Measurements from ENCODE around the gene ARMC2.
"Not testable (repeated sequence)": the region's sequence is repeated elsewhere in the genome, so short reads cannot be mapped to it uniquely, and the experiment has no call there.

The ARMC2 gene

GRCh38 chr6:108831104-108831503, 17.1 kb upstream of the ARMC2 start:
- in situ Hi-C loops (cut with MboI; ENCODE audit: low sequenced_read_pairs): no loop called here

DNA sequence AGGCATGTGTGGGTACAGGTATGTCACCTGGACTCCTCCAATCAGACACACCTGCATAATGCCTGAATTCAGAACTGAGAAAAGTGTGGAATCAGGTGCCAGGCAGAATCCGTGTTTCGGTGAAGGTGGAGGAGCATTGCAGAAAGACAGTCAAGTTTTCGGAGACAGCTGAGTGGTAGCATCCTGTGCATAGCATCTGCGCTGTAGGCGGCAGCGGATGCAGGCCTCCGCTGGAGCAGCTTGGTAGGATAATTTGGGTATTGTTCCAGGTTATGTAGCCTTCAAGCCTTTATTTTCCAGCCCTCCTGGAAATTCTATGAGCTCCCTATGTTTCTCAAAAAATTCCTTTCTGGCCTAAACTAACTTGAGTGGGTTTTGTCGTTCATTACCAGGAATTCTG, 15.5 kb upstream of the ARMC2 start:
- in situ Hi-C loops (cut with MboI; ENCODE audit: low sequenced_read_pairs): no loop called here

GRCh38 chr6:108835218-108835850, 12.9 kb upstream of the ARMC2 start:
- in situ Hi-C loops (cut with MboI; ENCODE audit: low sequenced_read_pairs): no loop called here

GRCh38 chr6:108836061-108836460, 12.2 kb upstream of the ARMC2 start:
- in situ Hi-C loops (cut with MboI; ENCODE audit: low sequenced_read_pairs): no loop called here

GRCh38 chr6:108837236-108837971, 10.8 kb upstream of the ARMC2 start:
- in situ Hi-C loops (cut with MboI; ENCODE audit: low sequenced_read_pairs): no loop called here

- in situ Hi-C loops (cut with MboI; ENCODE audit: low sequenced_read_pairs): no loop called here
These were observed 10.0 kb upstream of the ARMC2 start for GRCh38 chr6:108838101-108838717.

DNA sequence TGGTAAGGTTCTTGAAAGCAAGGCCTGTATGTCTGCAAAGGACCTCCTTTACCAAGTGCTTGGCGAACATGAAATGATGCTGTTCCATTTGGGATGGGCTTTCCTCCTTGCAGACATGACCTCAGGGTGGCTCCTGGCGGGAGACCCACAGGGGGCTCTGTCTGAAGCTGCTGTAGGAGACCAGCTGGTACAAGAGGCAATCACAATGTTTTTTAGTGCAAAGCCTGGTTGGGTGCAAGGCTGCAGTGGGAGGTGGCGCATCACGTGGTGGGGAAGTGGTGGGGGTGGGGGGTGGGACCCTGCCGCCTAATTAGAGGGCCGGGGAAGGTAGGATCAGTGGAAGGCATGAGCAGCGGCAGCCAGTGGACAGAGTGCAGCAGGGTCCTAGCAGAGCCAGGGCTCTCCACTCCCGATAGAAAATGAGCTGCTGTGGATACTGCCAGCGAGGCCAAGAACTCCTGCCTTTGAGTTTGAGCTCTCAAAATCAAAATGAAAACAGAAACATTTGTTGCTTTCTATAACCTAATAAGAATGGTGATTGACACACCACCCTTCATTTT, 9.1 kb upstream of the ARMC2 start:
- in situ Hi-C loops (cut with MboI; ENCODE audit: low sequenced_read_pairs): no loop called here

- in situ Hi-C loops (cut with MboI; ENCODE audit: low sequenced_read_pairs): no loop called here
These were observed 7.3 kb upstream of the ARMC2 start for GRCh38 chr6:108840919-108841318.

DNA sequence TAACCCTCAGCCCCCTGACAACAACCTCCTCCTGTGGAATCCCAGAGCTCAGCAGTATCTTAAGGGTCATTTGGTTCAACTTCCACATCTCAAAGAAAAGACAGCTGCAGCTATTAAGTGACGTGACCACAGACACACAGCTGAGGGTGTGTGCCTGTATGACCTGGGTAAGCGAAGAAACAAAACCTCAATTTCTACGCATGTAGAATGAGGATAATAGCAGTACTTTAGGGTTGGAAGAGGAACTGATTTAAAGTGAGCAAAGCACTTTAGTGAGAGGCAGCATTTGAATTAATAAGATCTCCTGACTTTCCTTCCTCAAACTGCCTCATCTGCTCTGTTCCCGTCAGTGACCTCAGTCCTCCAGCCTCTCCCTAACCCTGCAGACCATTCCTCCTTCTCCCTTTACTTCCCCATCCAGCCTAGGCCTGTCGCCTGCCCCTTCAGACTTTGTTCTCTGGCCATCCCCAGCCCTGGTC, 6.8 kb upstream of the ARMC2 start:
- in situ Hi-C loops (cut with MboI; ENCODE audit: low sequenced_read_pairs): no loop called here

DNA sequence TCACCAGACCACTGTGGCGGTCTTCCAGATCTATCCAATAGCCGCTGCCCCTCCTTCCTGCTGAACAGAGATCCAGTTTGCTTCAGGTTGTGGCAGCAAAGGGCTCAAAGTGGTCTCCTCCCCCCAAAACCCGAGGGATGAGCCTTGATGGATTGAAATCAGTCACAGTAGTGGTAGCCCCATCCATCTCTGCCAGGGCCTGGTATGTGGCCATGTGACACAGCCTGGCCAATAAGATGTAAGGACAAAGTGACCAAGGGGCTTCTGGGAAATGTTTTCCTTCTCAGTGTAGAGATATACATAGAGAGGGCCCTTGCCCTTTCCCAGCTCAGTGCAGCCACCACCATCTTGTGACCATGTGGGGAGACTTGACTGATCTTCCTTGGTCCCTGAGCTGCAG, 4.1 kb upstream of the ARMC2 start:
- in situ Hi-C loops (cut with MboI; ENCODE audit: low sequenced_read_pairs): no loop called here

DNA sequence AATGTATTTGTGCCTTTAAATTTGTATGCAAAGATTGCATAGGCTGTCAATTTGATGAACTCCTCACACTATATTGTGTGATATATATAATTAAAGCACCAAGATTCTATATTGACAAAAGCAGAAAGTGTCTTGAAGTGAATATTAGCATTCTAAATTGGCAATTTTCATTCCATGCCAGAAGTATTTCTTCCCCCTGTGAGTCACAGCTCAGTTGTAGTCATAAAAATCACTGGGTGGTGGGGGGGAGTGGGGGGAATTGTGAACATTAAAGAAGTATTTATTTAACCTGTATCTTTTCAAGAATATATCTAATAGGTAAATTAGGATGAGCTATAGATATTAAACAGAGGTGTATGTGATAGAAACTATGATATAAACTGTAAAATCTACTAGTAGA, 3.1 kb upstream of the ARMC2 start:
- in situ Hi-C loops (cut with MboI; ENCODE audit: low sequenced_read_pairs): no loop called here

DNA sequence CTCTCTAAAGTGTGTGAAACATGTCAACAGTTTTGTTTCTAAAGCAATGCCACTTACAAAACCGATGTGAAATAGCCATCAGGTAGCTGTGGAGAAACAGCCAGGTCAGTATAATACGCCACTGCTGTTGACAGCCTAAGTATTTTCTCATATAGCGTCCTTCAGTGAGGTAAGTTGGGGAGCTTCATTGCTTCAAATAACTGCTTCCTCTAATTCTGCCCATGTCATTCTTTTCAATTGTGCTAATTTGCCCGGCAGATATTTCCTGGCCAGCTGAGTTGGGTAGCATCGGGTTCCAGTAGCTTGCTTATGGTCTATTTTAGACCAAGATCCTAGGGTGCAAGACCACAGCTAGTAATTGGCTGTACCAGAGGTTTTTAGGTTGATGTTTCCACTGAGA, 2.1 kb upstream of the ARMC2 start:
- in situ Hi-C loops (cut with MboI; ENCODE audit: low sequenced_read_pairs): no loop called here

- in situ Hi-C loops (cut with MboI; ENCODE audit: low sequenced_read_pairs): no loop called here
These were observed 1.6 kb upstream of the ARMC2 start for GRCh38 chr6:108846628-108847027.

DNA sequence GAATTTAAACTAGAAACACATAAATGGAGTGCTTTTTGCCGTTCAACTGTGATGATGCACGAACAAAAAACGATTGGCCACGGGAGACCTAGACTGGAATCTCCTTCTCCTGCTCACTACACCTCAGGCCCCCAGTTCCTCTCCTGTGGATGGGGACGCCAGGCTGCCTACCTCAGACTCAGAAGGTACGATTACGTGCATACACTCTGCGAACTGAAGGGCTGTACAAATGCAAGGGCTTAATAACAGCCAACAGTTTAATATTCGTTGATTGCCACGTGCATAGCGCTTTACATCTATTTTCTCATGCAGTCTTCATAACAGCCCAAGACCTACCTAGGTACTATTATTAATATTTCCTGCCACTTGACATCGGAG, 495 bp upstream of the ARMC2 start:
- in situ Hi-C loops (cut with MboI; ENCODE audit: low sequenced_read_pairs): no loop called here

DNA sequence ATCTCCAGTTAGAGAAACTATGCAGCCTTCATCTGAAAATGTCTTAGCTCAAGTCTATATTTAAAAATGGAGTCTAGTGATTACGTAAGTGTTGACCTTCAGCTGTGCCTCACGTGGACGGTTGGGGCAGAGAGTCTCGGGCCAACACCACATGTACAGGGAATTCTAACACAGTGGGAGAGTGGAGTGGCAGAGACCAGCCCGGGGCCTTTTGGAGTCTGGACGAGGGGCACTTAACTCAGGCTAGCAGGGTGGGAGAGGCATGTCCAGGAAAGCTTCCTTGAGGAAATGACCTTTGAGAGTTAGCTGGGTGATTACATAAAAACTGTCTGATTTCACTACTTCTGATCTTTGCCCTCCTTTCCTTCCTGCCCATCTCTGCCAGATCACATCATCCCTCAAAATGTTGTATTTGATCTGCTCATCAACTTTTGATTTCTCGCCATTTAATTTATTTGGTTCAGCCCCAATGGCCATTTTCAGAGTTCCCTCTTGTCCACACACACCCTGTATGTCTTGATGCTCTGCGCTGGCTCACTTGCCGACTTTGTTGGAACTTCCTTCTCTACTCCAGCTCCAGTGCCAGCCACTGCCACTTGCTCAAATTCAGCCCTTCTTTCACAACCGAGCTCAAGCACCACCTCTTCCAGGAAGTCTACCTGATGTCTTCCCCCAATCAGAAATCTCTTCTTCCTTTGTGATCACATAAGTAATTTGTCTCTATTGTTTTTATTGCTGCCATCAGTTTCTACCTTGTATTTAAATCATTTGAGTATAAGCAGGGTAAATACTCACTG, 2.6 kb downstream of the ARMC2 start:
- in situ Hi-C loops (cut with MboI; ENCODE audit: low sequenced_read_pairs): no loop called here

- in situ Hi-C loops (cut with MboI; ENCODE audit: low sequenced_read_pairs): no loop called here
These were observed 3.5 kb downstream of the ARMC2 start for GRCh38 chr6:108851756-108852155.

GRCh38 chr6:108853077-108853476, 4.9 kb downstream of the ARMC2 start:
- in situ Hi-C loops (cut with MboI; ENCODE audit: low sequenced_read_pairs): no loop called here

- in situ Hi-C loops (cut with MboI; ENCODE audit: low sequenced_read_pairs): no loop called here
These were observed 14.4 kb downstream of the ARMC2 start for GRCh38 chr6:108862479-108863191.

DNA sequence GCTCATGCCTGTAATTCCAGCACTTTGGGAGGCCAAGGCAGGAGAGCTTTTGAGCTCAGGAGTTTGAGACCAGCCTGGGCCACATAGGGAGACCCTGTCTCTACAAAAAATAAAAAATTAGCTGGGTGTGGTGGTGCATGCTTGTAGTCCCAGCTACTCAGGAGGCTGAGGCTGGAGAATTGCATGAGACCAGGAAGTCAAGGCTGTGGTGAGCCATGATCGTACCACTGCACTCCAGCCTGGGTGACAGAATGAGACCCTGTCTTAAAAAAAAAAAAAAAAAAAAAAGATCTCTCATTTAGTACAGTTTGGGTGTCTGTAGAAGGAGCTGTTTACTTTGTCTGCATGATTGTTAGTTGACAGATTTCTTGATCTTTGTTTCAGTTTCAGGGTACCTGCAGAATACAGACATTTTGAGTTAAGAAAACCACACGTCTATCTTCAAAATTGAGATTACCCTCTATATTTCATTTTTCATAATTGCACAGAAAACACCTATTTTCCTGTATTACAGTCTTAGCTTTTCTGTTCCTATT, 17.6 kb downstream of the ARMC2 start:
- in situ Hi-C loops (cut with MboI; ENCODE audit: low sequenced_read_pairs): not testable (repeated sequence)

DNA sequence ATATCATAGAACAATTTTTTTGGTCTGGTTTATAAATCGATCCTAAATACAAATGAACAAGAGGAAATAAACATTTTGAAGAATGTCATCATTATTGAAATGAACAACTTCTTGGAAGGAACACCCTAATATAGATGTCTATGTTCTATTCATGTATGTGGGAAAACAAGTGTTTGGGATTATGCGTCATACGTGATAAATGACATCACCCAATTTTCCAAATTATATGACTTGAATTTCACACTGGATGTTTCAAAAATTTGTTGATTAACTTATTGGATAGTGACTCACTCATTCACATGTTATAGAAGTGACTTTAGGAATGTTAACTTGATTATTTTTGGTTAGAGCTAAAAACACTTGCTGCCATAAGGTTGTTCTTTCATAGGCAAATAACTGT, 18.6 kb downstream of the ARMC2 start:
- in situ Hi-C loops (cut with MboI; ENCODE audit: low sequenced_read_pairs): no loop called here
